AG04449 (cell line): ENCODE results near the gene MYMK.

Experiments
- CTCF ChIA-PET: fragments of 350-600 bp; formaldehyde crosslinking; extraction: SDS; loops from one replicate; lab custom pipeline; 2021; ENCODE audit warnings: antibody characterized with exemption; lab: Yijun Ruan, JAX
- POLR2A ChIA-PET: fragments of 400-600, 350-600 bp; formaldehyde crosslinking; extraction: SDS; loops from one replicate; lab custom pipeline; 2020; ENCODE audit warnings: antibody characterized with exemption, inconsistent platforms; lab: Yijun Ruan, JAX
- DNase-seq: peaks from one replicate; pipeline ENCODE4 v3.0.0-alpha.2; 2010; ENCODE audit warnings: low read depth, low spot score
- H3K4me3 ChIP-seq: 2 replicates; pipeline ENCODE4 v1.5.1; 2011; ENCODE audit warnings: low read depth, mild to moderate bottlenecking, control low read depth, low read length
- CTCF ChIP-seq: IDR thresholded peaks from one replicate; pipeline ENCODE4 v1.5.1; 2011; ENCODE audit warnings: mild to moderate bottlenecking, moderate library complexity, low read length, control low read depth, inconsistent platforms; ENCODE audit not compliant: insufficient read depth; ENCODE audit errors: missing control alignments

Gene MYMK

GRCh38 chr9:133505186-133505830, 19.5 kb downstream of the MYMK start:
- ChIA-PET CTCF (interaction anchor here (0.9 kb wide), 1 partner anchor 13 kb away, joined by 3 read pairs; no protein-coding TSS in a partner anchor), POLR2A (no interaction called here)
- H3K4me3 ChIP-seq: no peak overlapping the region
- no peak for DNase-seq
- no peak for TF ChIP-seq CTCF

- ChIA-PET CTCF (no interaction called here), POLR2A (no interaction called here)
- TF ChIP-seq CTCF: no peak
- DNase-seq: no peak
- H3K4me3 ChIP-seq: no peak overlapping the region
These were observed 22.6 kb downstream of the MYMK start for GRCh38 chr9:133502112-133502511.

GRCh38 chr9:133499892-133500270, 24.9 kb downstream of the MYMK start:
- no peak for TF ChIP-seq CTCF
- DNase-seq: no peak
- H3K4me3 ChIP-seq: no peak overlapping the region
- ChIA-PET CTCF (interaction anchor here (1.1 to 2.1 kb wide), 5 partner anchors 10 to 352 kb away, joined by 3 to 9 read pairs (median 4); no protein-coding TSS in a partner anchor), POLR2A (no interaction called here)

- ChIA-PET CTCF (interaction anchor here (1.1 to 2.1 kb wide), 5 partner anchors 9 to 351 kb away, joined by 3 to 9 read pairs (median 4); no protein-coding TSS in a partner anchor), POLR2A (no interaction called here)
- no peak for TF ChIP-seq CTCF
- H3K4me3 ChIP-seq: no peak overlapping the region
- no peak for DNase-seq
These were observed 25.4 kb downstream of the MYMK start for GRCh38 chr9:133499132-133499891.

DNA sequence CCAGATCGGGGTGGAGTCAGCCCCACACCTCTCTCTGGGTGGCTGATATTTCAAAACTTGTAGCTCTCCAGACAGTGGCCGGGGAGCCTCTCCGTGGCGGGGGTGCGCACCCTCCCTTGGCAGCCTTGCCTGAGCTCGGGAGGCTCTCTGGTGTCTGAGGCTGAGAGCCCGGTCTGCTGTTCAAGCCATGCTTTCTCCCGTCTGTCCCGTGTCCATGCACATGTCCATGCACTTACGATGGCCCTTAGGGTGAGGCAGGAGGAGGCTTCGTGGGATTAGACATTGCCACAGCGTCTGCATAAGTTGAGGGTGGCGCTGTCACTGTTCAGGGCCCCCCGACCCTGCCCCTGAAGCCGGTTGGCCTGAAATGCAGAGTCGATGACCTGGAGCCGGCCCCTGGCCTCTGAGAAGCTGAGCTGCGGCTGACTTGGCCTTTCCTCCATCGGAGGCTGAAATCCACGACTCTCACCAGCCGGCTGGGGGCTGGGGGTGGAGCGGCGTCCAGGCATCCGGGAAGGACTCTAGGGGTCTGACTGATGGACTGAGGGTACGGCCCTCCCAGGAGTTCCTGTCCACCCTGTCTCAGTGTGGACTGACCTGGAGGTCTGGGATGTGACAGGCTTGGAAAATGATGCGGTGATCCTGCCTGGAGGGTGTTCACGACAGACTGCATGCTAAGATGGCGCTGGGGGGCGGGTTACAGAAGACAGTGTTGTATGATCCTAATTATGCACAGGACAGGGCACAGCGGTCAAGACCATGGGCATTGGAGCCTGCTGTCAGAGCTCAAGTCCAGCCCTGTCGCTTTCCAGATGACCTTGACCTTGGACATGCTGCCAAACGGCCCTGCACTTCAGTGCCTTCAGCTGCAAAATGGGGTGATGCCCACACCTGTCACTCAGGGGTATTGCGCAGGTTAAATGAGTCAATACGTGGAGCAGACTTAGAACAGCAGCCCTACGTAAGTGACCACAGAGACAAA, 27.6 kb downstream of the MYMK start:
- no peak overlapping the region for H3K4me3 ChIP-seq
- TF ChIP-seq CTCF: no peak
- POLR2A ChIA-PET: no interaction called here
- CTCF ChIA-PET: interaction anchor here (0.9 to 2.6 kb wide), 3 partner anchors 10 to 311 kb away, joined by 3 to 22 read pairs (median 4); no protein-coding TSS in a partner anchor
- no peak for DNase-seq
